ENCODE measurements around the gene NPB.

The NPB gene

GRCh38 chr17:81869221-81870130 lies 32.6 kb upstream of the NPB start:
- DNase-seq (ENCODE audit: low read depth) = no peak

GRCh38 chr17:81870131-81870980 lies 31.7 kb upstream of the NPB start:
- no peak for DNase-seq (ENCODE audit: low read depth)

GRCh38 chr17:81870981-81871386 lies 31.1 kb upstream of the NPB start, which contains the start of gene ARHGDIA:
Gene ARHGDIA, minus strand, starts transcription at chr17:81871337. Its CDS starts 1,407 bp downstream, at chr17:81869930.
- no peak for DNase-seq (ENCODE audit: low read depth)

GRCh38 chr17:81871387-81872230 lies 30.4 kb upstream of the NPB start:
- peak; percentile 95 for DNase-seq (ENCODE audit: low read depth)

GRCh38 chr17:81877569-81877968 lies 24.5 kb upstream of the NPB start:
- no peak for DNase-seq (ENCODE audit: low read depth)

- DNase-seq (ENCODE audit: low read depth) = no peak
Observed at GRCh38 chr17:81878294-81878693, 23.7 kb upstream of the NPB start.

GRCh38 chr17:81879121-81879520 lies 22.9 kb upstream of the NPB start:
- no peak for DNase-seq (ENCODE audit: low read depth)

GRCh38 chr17:81884520-81884919 lies 17.5 kb upstream of the NPB start:
- DNase-seq (ENCODE audit: low read depth) = no peak

GRCh38 chr17:81884968-81885367 lies 17.1 kb upstream of the NPB start:
- DNase-seq (ENCODE audit: low read depth) = no peak

- DNase-seq (ENCODE audit: low read depth) = no peak
Observed at GRCh38 chr17:81885454-81885853, 16.6 kb upstream of the NPB start.

GRCh38 chr17:81885869-81886548 lies 16.0 kb upstream of the NPB start:
- DNase-seq (ENCODE audit: low read depth) = no peak

GRCh38 chr17:81888105-81888987 lies 13.7 kb upstream of the NPB start:
- no peak for DNase-seq (ENCODE audit: low read depth)

GRCh38 chr17:81888988-81889595 lies 12.9 kb upstream of the NPB start:
- DNase-seq (ENCODE audit: low read depth) = no peak

GRCh38 chr17:81889602-81890001 lies 12.4 kb upstream of the NPB start:
- DNase-seq (ENCODE audit: low read depth) = no peak

GRCh38 chr17:81890447-81891302 lies 11.4 kb upstream of the NPB start:
- DNase-seq (ENCODE audit: low read depth) = no peak

- DNase-seq (ENCODE audit: low read depth) = no peak
Observed at GRCh38 chr17:81891303-81891552, 10.8 kb upstream of the NPB start.

GRCh38 chr17:81895400-81895799 lies 6.6 kb upstream of the NPB start:
- no peak for DNase-seq (ENCODE audit: low read depth)

GRCh38 chr17:81898029-81898866 lies 3.8 kb upstream of the NPB start:
- no peak for DNase-seq (ENCODE audit: low read depth)

Data from stimulated activated CD8-positive, alpha-beta memory T cell treated with anti-CD3 and anti-CD28 coated beads, Interleukin-12 subunit alpha, Interleukin-12 subunit beta, amount 100 ng/mL, for 4 hours (primary cell).